GM18502 (cell line): ENCODE results near the gene DNAAF9.
"Not testable (repeated sequence)": the region's sequence is repeated elsewhere in the genome, so short reads cannot be mapped to it uniquely, and the experiment has no call there.

Experiments
- ATAC-seq: cut with Tn5 transposase; IDR thresholded peaks from one replicate; pipeline ENCODE4 v1.9.1; 2021; ENCODE audit warnings: mild to moderate bottlenecking; ENCODE audit not compliant: unreplicated experiment, poor library complexity

Gene DNAAF9

DNA sequence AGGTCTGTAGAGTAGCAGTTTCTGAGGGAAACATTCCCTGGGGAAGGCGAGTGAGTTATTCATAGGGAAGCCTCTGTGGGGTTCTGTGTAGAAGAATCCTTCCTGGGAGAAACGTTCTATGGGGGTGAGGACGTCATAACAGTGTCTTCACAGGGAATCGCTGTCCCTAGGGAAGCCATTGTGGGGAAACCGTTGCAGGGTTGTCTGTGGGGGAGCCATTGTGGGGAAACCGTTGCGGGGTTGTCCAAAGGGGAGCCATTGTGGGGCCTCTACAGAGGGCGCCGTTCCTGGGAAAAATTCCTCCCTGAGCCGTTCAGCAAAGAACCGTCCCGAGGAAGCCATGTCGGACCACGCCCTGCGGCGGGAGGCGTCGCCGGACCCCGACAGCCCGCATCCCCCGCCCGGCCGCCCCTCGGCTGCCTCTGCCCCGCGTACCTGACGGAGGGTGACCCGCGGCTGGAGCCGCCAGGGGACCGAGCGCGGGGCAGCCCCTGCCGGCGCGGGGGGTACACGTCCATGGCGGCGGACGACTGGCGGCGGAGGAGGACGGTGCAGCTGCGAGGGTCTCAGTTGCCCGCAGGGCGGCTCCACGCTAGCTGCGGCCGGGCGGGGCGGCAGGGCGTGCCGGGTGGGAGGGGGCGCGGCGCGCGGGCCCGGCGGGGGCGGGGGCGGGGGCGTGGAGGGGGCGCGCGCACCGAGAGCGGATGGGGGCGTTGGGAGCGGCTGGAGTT lies at the start of gene DNAAF9:
Gene DNAAF9 (minus strand): TSS at position 630 of the 731 bp plus-strand sequence. CDS start 112 bp downstream, at position 518.
- ATAC-seq: peak; percentile 50

DNA sequence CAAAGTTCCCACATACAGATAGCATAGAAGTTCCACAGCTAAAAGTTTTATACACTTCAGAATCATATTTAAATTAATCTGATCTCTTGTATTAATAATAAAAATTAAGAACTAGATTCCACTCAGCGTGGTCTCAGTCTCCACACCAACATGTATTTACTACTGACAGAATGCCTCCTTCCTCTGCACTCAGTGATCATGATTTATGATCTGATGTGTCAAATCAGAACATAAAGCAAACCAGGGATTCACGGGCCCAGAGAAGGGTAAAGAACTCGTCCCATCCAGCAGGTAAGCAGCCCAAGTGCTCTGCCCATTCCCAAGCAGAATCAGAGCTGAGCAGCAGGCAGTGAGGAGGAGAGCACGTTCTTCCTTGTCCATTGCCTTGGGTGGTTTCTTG lies 49.2 kb upstream of the DNAAF9 start:
- no peak for ATAC-seq

DNA sequence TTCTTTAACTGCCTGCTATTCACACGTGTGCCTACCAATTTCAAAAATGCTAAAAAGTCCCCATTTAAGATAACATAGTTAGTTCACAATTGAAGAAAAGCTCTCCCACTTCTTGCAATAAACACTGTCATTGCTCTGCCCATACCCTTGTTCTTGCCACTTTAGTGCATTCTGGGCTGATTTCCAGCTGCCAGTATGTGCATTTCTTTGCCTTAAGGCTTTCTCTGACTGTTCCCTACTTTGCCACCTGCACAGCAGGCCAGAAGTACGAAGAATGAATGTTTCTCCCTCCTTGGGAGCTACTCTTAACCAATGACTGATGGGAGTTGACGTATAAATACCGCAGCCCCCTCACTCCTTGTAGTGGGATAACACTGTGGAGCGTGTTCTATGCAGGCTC lies 47.4 kb upstream of the DNAAF9 start:
- ATAC-seq: no peak

DNA sequence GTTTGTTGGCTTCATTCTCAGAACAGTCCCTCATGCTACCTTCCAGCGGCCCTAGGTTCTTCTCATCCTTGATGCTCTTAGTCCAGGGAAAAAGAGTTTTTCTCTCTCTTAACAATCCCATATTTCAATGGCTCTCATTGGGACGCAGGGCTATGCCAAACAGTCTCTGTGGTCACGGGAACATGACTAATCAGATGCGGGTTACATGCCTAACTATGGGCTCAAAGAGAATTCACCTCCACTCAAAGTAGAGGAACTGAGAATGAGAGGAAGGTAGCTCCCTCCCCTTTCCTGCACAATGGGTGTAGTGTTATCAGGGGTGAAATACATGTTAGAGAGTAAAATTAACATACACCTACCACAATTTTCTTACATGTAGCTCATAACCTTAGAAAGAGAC lies 45.2 kb upstream of the DNAAF9 start:
- ATAC-seq: no peak

DNA sequence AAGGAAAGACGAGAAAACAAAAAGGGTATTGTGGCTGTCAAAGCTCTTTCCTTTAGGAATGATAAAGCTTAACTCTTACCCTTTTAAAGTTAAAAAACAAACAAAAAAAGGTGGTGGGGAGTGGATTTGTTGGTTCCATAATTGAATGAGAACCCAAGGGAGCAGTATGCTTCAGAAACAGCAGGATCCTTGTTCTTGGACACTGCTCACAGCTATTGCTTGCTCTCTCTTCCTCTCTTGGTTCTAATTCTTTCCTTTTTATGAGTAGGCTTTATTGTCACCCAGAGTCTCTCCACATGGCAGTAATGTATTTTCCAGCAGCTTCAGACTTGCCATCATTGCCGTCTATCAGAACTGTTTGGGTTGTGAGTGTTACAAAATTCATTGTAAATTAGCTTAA lies 44.7 kb upstream of the DNAAF9 start:
- no peak for ATAC-seq

DNA sequence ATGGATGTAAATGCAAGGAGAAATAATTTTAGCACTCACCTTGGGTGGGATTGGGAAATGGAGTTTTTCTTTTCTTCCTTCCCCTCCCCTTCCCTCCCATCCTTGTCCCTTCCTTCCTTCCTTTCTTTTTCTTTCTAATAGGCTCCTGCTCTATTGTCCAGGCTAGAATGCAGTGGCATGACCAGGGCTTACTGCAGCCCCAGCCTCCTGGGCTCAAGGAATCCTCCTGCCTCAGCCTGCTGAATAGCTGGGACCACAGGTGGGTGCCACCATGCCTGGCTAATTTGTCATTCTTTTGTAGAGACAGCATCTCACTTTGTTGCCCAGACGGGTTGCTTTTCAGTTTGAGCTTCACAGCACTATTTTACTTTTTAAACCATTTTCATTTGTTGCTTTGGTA lies 41.9 kb upstream of the DNAAF9 start:
- no peak for ATAC-seq

DNA sequence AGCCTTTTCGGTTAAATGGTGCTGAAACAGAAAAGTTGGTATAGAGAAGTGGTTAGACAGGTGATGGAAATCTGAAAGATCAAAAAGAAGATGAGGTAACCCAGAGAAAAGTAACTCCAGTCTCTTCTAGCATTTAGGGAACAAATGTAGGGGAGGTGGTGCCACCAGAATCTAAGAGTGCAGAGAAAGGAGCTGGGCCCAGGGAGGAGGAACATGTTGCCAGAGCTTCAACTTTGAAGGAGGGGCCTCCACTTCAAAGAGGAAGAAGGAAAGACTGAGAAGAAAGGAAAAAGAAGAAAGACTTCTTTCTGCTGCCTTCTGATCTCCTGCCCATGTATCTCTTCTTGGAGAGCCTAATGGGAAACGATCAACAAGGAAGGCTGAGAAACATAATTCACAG lies 39.9 kb upstream of the DNAAF9 start:
- ATAC-seq: no peak

DNA sequence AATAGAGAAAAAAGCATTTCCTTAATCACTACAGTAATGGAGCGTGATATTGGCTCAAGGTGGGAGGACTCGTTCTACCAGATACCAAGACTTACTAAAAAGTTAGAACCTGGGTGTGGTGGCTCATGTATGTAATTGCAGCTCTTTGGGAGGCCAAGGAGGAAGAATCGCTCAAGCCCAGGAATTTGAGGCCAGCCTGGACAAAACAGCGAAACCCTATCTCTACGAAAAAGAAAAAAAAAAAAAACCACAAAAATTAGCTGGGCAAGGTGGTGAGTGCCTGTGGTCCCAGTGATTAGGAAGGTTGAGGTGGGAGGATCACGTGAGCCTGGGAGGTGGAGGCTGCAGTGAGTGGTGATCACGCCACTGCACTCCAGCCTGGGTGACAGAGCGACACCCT lies 39.3 kb upstream of the DNAAF9 start:
- ATAC-seq: no peak

DNA sequence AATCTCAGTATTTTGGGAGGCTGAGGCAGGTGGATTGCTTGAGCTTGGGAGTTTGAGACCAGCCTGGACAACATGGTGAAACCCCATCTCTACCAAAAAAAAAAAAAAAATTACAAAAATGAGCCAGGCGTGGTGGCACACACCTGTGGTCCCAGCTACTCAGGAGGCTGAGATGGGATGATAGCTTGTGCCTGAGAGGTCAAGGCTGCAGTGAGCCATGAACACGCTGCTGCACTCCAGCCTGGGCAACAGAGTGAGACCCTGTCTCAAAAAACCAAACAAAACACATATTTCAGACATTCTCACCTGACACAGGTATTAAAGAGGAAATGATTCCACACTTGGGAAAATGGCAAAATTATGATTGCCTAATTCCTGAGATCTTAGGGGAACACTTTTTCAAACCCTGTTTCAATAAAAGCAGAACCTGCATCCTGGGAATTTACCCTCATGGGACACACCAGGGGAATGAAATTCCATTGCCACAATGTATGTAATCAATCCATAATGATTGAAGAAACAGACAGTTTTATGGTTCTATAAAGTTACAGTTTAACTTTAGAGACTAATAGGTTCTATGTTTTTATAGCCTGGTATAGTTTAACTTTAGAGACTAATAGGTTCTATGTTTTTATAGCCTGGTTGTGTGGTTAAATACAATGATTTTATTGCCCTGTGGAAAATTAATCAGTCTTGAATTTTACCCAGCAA lies 29.6 kb upstream of the DNAAF9 start:
- no peak for ATAC-seq

DNA sequence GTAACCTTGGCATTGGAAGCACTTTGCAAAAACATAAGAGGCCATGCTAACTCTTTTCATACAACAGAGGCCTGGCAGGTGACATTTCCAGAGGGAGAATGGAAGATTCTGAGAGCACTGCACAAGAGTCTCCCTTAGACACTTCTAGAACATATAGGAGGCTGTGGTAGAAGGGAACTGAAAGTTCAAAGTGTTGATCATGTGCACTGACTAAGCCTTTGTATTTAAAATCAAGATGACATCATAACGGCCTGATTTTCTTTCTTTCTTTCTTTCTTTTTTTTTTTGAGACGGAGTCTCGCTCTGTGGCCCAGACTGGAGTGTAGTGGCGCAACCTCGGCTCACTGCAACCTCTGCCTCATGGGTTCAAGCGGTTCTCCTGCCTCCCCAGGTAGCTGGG lies 26.8 kb upstream of the DNAAF9 start:
- ATAC-seq: no peak

DNA sequence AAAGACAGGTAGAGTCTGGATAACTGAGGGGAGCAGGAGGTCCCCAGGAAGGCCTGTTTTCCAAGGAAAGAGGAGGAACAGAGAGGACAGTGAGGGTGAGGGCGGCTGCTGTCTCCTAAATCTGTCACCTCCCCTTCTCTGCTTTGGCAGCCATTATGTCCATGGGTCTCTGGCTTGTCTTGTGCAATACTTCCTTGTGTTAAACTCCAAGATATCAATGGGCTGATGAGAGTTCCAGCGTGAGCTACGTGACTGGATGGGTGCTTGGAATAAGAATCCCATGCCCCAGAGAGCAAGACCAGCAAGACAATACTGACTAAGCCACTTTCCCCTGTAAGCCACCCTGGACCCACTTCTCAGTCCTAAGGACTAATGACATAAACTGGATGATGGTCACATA lies 26.3 kb upstream of the DNAAF9 start:
- ATAC-seq: no peak

DNA sequence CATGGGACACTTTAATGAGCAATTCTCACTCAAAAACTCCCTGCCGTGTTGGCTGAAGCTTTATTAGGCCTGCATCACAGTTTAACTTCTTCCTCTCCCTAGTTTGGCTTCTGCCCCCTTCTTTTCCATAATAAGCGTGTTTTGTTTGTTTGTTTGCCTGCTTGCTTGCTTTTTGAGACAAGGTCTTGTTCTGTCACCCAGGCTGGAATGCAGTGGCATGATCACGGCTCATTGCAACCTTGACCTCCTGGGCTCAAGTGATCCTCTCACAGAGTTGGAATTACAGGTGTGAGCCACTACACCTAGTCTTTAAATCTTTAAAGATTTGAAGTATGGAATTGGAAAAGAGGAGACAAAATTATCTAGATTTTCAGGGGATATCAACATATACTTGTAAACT lies 25.4 kb upstream of the DNAAF9 start:
- no peak for ATAC-seq

DNA sequence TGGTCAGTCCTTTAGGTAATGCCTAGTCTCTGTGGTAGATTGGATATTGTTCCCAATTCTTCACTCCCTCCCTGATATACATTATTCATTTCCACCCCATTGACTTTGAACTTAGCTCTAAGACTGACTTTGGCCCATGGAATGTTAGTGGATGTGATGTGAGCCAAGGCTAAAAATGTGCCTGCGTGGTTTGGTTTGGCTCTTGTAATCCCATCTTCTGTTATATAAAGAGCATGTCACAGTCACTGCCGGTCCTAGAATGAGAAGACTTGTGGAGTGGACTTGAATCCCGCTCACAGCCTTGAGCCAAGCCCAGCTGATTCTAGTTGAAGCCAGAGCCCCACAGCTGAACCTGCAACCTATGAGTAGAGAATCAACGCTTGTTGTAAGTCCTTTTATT lies 23.6 kb upstream of the DNAAF9 start:
- ATAC-seq: no peak

DNA sequence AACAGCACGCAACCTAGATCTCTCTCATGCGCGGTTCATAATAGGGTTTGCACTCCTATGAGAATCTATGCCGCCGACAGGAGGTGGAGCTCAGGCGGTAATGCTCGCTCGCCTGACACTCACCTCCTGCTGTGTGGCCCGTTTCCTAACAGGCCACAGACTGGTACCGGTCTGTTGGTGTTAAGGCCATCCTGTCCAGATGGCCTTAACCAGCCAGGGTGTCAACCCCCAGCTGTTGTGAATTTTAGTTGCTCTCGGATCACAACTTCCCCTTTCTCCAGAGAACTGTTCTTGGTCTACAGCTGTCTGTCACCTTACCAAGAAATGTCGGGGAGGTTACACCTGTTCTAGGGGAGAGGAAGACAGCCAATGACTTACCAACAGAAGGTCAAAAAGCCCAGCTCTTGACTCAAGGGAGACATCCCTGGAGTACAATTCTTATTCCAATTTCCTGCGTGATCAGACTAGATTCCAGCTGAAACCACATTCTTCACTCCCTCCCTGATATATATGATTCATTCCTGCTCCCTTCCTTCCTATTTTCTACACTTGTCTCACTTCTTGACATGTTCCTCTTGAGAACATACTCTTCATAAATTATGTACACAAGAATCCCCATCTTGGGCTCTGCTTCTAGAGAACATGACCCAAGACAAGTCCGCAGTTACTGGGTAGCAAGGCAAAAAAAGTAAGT lies 23.1 kb upstream of the DNAAF9 start:
- ATAC-seq: peak; percentile 83

DNA sequence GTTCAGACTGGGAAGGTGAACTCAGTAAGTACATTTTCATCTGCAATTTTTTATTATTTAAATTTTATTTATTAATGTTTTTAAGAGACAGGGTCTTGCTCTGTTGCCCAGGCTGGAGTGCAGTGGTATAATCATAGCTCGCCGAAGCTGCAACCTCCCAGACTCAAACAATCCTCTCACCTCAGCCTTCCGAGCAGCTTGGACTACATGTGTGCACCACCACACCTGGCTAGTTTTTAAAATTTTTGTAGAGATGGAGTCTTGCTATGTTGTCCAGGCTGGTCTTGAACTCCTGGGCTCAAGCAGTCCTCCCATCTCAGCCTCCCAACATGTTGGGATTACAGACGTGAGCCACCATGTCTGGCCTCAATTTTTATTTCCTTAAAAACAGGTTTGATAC lies 19.3 kb upstream of the DNAAF9 start:
- ATAC-seq: not testable (repeated sequence)

DNA sequence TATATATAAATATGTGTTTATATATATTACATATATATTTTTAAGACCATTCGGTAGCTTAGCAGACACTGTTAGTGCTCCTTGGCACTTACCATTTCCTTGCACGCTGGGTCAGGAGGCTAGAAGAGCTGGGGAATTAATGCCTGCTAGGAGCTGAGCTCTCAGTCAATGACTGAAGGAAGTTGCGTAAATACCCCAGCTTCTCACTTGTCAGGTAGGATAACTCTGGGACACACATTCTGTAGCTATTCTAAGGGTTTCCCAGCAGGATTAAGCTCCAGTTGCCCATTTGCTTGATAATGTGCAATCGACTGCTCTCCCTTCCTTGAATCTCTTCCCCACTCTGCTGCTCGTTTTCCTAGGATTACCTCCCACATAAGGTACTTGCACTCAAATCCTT lies 15.7 kb upstream of the DNAAF9 start:
- no peak for ATAC-seq

DNA sequence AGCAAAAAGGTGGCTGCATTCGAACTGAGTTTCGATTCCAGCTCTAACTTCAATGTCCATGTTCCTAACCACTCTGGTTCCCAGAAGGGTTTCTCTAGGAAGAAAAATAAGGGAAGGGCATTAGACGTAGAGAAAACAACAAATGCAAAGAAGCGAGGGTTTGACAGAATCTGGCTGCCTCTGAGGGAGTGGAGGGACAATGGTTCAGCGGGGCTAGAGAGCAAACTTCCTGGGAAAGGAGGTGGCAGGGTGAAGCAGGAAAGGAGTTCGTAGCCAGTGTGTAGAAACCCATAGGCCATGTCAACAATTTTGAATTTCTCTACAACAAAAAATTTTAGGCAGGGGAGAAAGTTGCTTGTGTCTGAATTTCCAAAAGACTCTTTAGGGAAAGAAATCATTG lies 14.5 kb upstream of the DNAAF9 start:
- ATAC-seq: no peak

DNA sequence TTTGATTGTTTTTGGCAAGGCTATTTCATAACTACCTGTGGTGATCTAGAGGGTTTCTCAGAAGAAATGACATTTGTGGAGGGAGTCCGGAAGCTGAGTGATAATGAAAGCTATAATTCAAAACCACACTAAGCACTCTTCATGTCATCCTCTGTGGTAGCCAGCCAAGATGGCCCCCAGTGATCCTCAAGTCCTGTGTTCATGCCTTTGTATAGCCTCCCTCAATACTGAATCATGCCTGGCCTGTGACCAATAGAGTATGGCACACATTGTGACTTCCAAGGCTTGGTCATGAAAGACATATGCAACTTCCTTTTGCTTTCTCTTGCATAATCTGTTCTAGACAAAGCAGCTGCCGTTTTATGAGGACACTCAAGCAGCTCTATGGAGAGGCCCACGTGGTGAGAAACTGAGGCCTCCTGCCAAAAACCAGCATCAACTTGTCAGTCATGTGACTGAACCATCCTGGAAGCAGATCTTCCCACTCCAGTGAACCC lies 12.8 kb upstream of the DNAAF9 start:
- peak; percentile 98 for ATAC-seq

DNA sequence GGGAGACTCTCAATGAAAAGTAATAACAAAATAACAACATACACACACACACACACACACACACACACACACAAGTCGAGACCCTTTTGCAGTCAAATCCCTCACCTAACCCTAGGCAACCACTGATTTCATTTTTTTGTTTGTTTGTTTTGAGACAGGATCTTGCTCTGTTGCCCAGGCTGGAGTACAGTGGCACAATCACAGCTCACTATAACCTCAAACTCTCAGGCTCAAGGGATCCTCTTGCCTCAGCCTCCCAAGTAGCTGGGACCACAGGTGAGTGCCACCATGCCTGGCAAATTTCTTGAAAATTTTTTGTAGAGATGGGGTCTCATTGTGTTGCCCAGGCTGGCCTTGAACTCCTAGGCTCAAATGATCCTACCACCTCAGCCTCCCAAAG lies 10.7 kb upstream of the DNAAF9 start:
- not testable (repeated sequence) for ATAC-seq

DNA sequence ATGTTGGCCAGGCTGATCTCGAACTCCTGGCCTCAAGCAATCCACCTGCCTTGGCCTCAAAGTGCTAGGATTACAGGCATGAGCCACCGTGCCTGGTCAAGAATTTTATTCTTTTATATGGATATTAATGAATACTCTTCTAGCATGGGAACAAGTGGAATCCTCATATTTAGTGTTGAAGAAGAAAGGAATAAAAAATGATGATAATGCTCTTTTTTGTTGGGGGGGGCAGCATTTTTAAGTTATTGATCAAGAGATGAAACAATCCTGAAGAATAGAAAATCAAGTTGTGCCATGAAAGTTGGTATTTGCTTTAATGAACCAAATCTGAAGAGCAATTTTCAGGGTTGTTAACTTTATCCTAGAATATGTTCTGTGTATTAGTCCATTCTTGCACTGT lies 6.7 kb upstream of the DNAAF9 start:
- ATAC-seq: no peak

DNA sequence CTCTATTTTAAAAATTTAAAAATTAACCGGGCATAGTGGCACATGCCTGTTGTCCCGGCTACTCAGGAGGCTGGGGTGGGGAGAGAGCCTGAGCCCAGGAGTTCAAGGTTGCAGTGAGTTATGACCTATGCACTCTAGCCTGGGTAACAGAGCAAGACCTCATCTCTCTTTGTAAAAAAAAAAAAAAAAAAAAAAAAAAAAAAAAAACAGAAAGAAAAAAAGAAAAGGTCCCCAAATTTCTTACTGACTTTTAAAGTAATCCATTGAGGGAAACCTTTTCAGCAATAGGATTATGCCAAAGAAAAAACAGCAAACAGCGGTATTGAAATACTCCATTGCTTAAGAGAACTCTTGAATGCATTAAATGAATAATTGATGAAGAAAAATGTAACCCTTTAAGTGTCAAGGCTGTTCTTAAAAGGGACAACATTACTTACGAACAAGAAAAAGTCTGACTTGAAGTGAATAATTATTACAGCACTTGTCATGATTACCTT lies 6.0 kb upstream of the DNAAF9 start:
- ATAC-seq: no peak
